Keratinocyte (primary cell): ENCODE results near the gene MED26. TPM values are rescaled to one million over a fixed set of nuclear protein-coding genes. Genes with fewer than 3 reads are reported as not detected.

Experiments used
- DNase-seq: peaks from one replicate; pipeline ENCODE4 v3.0.0-alpha.2; 2011; ENCODE audit warnings: low read depth, missing footprints, low spot score
- FAIRE-seq: peaks from 2 replicates; lab custom pipeline; 2011; peaks lifted over from hg19 to GRCh38; lab: Jason Lieb, UNC
- H2AFZ ChIP-seq: 2 replicates; pipeline ENCODE4 v1.6.0; 2012; ENCODE audit warnings: low read length, control low read depth, inconsistent platforms; ENCODE audit not compliant: control insufficient read depth
- H3K27ac ChIP-seq: 2 replicates; pipeline ENCODE4 v1.5.1; 2011; ENCODE audit warnings: low read length; ENCODE audit not compliant: control insufficient read depth, insufficient read depth
- H3K27me3 ChIP-seq: 3 replicates; pipeline ENCODE4 v1.6.0; 2011; ENCODE audit warnings: low read length; ENCODE audit not compliant: control insufficient read depth, insufficient read depth; ENCODE audit errors: extremely low read depth
- H3K36me3 ChIP-seq, 2 experiments: 2 replicates in 1 of 2; 3 replicates in 1 of 2; pipeline ENCODE4 v1.5.1; 2011; ENCODE audit warnings: low read length in 2 of 2, mild to moderate bottlenecking in 1 of 2; ENCODE audit not compliant: control insufficient read depth in 2 of 2, insufficient read depth in 2 of 2; ENCODE audit errors: extremely low read depth in 1 of 2
- H3K4me1 ChIP-seq: 3 replicates; pipeline ENCODE4 v1.5.1; 2011; ENCODE audit warnings: low read length; ENCODE audit not compliant: control insufficient read depth, insufficient read depth; ENCODE audit errors: extremely low read depth
- H3K4me2 ChIP-seq: 3 replicates; pipeline ENCODE4 v1.6.0; 2011; ENCODE audit warnings: low read depth, low read length; ENCODE audit not compliant: control insufficient read depth, insufficient read depth; ENCODE audit errors: extremely low read depth
- H3K4me3 ChIP-seq, 3 experiments: fragments of 200-600 bp in 1 of 3; sonication (generic) in 1 of 3; 2 replicates in 2 of 3; 3 replicates in 1 of 3; pipeline ENCODE4 v1.5.1; 2011 to 2016; ENCODE audit warnings: low read length in 3 of 3, mild to moderate bottlenecking in 3 of 3, control low read depth in 2 of 3, inconsistent platforms in 1 of 3, low read depth in 1 of 3, mixed read lengths in 1 of 3, mixed run types in 1 of 3, moderate library complexity in 1 of 3; ENCODE audit not compliant: control insufficient read depth in 2 of 3, insufficient read depth in 2 of 3; ENCODE audit errors: extremely low read depth in 1 of 3
- H3K79me2 ChIP-seq: 2 replicates; pipeline ENCODE4 v1.6.0; 2012; ENCODE audit warnings: low read length; ENCODE audit not compliant: control insufficient read depth, insufficient read depth
- H3K9ac ChIP-seq: 3 replicates; pipeline ENCODE4 v1.6.0; 2011; ENCODE audit warnings: low read length; ENCODE audit not compliant: control insufficient read depth, insufficient read depth; ENCODE audit errors: extremely low read depth
- H3K9me1 ChIP-seq: 3 replicates; pipeline ENCODE4 v1.6.0; 2011; ENCODE audit warnings: low read length; ENCODE audit not compliant: control insufficient read depth, insufficient read depth; ENCODE audit errors: extremely low read depth
- H3K9me3 ChIP-seq: 2 replicates; pipeline ENCODE4 v1.5.1; 2012; ENCODE audit warnings: low read depth, low read length; ENCODE audit not compliant: control insufficient read depth
- H4K20me1 ChIP-seq: 3 replicates; pipeline ENCODE4 v1.6.0; 2011; ENCODE audit warnings: low read length; ENCODE audit not compliant: control insufficient read depth, insufficient read depth; ENCODE audit errors: extremely low read depth
- EZH2 ChIP-seq: IDR thresholded peaks from one replicate; pipeline ENCODE4 v1.6.1; 2012; ENCODE audit warnings: inconsistent platforms, mild to moderate bottlenecking, low read length, moderate library complexity
- dilution Hi-C: fragments of 300-500 bp; cut with MboI; formaldehyde crosslinking; loops from one replicate; pipeline ENCODE4 v1.7.0; 2020; ENCODE audit warnings: low sequenced_read_pairs; ENCODE audit not compliant: extremely low pct_ligation_motif_present
- polyA plus RNA-seq, 5 experiments: library from polyadenylated mRNA; depleted of rRNA in 3 of 5; stranded (reverse) in 3 of 5; stranded (forward) in 1 of 5; unstranded in 1 of 5; fragments of >200 nt; gene quantifications; 1 replicate in 1 of 5; 2 replicates in 3 of 5; 3 replicates in 1 of 5; pipeline versions ENCODE4 v1.2.1 to v1.2.3, GENCODE V29; 2011 to 2012; ENCODE audit warnings: missing spikeins in 2 of 5, low read depth in 1 of 5, low replicate concordance in 1 of 5
- TF ChIP-seq, protein P1 (sequence below), 3 experiments: IDR thresholded peaks in 1 of 3; conservative IDR thresholded peaks in 1 of 3; optimal IDR thresholded peaks in 1 of 3; 2 replicates in 2 of 3; 3 replicates in 1 of 3; pipeline versions ENCODE3 to v1.5.1; 2011; ENCODE audit warnings: low read length in 3 of 3, mild to moderate bottlenecking in 3 of 3, moderate library complexity in 2 of 3, control low read depth in 1 of 3, inconsistent platforms in 1 of 3; ENCODE audit not compliant: insufficient read depth in 2 of 3; ENCODE audit errors: extremely low read depth in 1 of 3

Gene MED26
- polyA plus RNA-seq, 1 donor (not counting 4 experiments of a cell fraction or from before 2014, with no cell fraction given): 4.7 TPM

DNA sequence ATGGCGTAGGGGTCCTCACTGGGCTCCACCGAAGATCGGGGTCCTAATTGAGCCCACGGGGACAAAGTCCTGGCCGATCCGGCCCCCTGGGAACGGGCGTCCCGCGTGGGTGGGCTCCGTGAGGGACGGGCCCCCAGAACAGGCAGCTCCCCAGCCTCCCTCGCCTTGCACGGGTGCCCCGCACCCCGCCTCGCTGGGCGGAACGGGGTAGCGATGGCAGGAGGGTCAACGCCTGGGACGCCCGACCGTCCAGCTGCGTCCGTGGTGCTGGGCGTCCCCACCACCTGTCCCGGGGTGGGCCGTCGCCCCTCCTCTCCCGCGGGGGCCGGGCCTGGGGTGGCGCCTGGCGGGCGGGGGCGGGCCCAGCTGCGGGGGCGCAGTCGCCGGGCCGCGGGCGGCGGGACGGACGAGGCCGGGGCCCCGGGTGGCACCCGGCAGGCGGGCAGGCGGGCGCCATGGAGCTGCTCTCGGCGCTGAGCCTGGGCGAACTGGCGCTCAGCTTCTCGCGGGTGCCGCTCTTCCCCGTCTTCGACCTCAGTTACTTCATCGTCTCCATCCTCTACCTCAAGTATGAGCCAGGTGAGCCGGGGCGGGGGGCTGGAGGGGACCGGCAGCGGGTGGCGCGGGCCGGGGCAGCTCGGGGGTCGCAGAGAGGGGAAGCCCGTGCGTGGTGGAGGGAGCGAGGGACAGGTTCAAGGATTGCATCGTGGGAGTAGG lies 32.9 kb upstream of the MED26 start, which contains the start of gene TMEM38A:
Gene TMEM38A, plus strand, starts transcription at position 377 of the 717 bp plus-strand sequence. Its CDS starts 79 bp downstream, at position 456.
- Histone ChIP-seq H3K36me3 (peaks cover 9 to 12% of the 10 kb centered on the region in 2 experiments), H3K27ac (peak within 1 kb of the TSS; percentile 83), H3K4me3 (peak within 1 kb of the TSS; percentile 90 to 100 (median 93)), H3K4me1 (peaks cover 10% of the 10 kb centered on the region), H4K20me1 (peaks cover 5% of the 10 kb centered on the region), H3K4me2 (peak within 1 kb of the TSS; percentile 97), H2AFZ (peak within 1 kb of the TSS; percentile 99), H3K79me2 (peaks cover 32% of the 10 kb centered on the region), H3K27me3 (peaks cover 5% of the 10 kb centered on the region), H3K9me1 (no peaks in the 10 kb centered on the region), H3K9ac (peak within 1 kb of the TSS; percentile 93), H3K9me3 (no peaks in the 10 kb centered on the region)
- FAIRE-seq: no peak
- no peak for DNase-seq
- TF ChIP-seq EZH2: no peak
- TF ChIP-seq, protein P1, sequence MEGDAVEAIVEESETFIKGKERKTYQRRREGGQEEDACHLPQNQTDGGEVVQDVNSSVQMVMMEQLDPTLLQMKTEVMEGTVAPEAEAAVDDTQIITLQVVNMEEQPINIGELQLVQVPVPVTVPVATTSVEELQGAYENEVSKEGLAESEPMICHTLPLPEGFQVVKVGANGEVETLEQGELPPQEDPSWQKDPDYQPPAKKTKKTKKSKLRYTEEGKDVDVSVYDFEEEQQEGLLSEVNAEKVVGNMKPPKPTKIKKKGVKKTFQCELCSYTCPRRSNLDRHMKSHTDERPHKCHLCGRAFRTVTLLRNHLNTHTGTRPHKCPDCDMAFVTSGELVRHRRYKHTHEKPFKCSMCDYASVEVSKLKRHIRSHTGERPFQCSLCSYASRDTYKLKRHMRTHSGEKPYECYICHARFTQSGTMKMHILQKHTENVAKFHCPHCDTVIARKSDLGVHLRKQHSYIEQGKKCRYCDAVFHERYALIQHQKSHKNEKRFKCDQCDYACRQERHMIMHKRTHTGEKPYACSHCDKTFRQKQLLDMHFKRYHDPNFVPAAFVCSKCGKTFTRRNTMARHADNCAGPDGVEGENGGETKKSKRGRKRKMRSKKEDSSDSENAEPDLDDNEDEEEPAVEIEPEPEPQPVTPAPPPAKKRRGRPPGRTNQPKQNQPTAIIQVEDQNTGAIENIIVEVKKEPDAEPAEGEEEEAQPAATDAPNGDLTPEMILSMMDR (optimal IDR thresholded peaks at IDR 0.05 in 1 of 3, IDR thresholded peaks at IDR 0.05 in 1 of 3, conservative IDR thresholded peaks at IDR 0.05 in 1 of 3; ENCODE audit: extremely low read depth in 1 of 3, insufficient read depth in 2 of 3, low read length in 3 of 3): no peak
- dilution Hi-C loops: no loop called here

DNA sequence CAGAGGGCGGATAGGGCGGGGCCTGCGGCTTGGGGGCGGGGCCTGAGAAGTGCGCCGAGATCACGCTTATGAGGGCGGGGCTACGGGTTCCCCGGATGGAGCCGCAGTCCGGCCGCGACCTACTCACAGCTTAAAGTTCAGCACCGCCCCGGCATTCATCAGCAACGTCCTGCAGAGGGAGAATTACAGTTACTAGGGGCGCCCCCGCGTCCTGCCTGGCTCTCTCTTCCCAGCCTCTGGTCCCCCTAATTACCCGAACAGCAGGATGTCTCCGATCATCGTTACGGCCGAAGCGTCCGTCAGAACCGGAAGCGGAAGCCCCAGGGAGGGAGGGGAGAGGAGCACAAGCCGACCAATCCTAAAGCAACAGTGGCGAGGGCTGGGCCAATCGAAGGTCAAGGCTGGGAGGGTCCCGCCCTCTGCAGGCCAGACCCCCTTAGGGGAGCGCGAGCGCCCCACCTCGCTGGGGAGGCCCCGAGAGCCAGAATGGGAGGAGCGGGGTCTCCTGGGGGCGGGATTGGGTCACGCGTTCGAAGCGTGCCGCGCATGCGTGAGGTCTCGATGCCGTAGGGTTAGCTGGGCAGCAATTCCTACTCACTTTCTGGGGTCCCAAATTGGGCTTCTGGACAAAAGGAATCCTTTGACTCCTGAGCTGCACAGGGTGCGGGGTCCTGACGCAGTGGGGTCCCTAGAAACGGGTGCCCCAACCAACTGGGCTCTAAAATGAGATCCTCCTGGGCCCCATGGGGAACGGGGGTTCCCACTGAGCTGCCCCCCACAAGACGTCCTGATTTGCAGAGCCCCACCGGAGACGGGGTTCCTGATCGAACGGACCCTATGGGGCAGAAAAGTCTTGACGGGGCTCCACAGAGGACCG lies 32.1 kb upstream of the MED26 start, which contains the start of gene SMIM7:
Gene SMIM7, minus strand, starts transcription at position 313 of the 877 bp plus-strand sequence. Its CDS starts 34 bp downstream, at position 279.
- peak; percentile 70 for FAIRE-seq
- no peaks in the 10 kb centered on the region for H3K9me1 ChIP-seq

More for the DNA sequence above, 32.1 kb upstream of the MED26 start, which contains the start of gene SMIM7:
- H3K27ac ChIP-seq: peak within 1 kb of the TSS; percentile 83
- TF ChIP-seq, protein P1 (optimal IDR thresholded peaks at IDR 0.05 in 1 of 3, IDR thresholded peaks at IDR 0.05 in 1 of 3, conservative IDR thresholded peaks at IDR 0.05 in 1 of 3; ENCODE audit: extremely low read depth in 1 of 3, insufficient read depth in 2 of 3, low read length in 3 of 3): peak in 1 of 3 experiments; percentile 61
- no peak for TF ChIP-seq EZH2
- peaks cover 10% of the 10 kb centered on the region for H3K4me1 ChIP-seq
- peak within 1 kb of the TSS; percentile 99 for H2AFZ ChIP-seq
- peak within 1 kb of the TSS; percentile 90 to 100 (median 93) for H3K4me3 ChIP-seq
- peak within 1 kb of the TSS; percentile 93 for H3K9ac ChIP-seq
- peaks cover 36% of the 10 kb centered on the region for H3K79me2 ChIP-seq
- H3K9me3 ChIP-seq: no peaks in the 10 kb centered on the region
- dilution Hi-C loops: no loop called here
- H3K36me3 ChIP-seq: peaks cover 15 to 16% of the 10 kb centered on the region in 2 experiments
- peaks cover 5% of the 10 kb centered on the region for H3K27me3 ChIP-seq
- peak within 1 kb of the TSS; percentile 100 for H3K4me2 ChIP-seq
- peaks cover 5% of the 10 kb centered on the region for H4K20me1 ChIP-seq
- peak; percentile 89 for DNase-seq
